G401 (cell line): Measurements from ENCODE around the gene TMEM123. TPM values are rescaled to one million over a fixed set of nuclear protein-coding genes. Genes with fewer than 3 reads are reported as not detected.

Source experiments
- DNase-seq: peaks from one replicate; pipeline ENCODE4 v3.0.0-alpha.2; 2015; ENCODE audit warnings: low spot score
- in situ Hi-C: cut with HindIII; loops from 2 replicates; pipeline ENCODE4 v1.10.0; 2016; ENCODE audit warnings: low sequenced_read_pairs, mixed read lengths
- total RNA-seq: library from RNA; depleted of rRNA; stranded (reverse); fragments of >200 nt; shearing (Covaris generic); gene quantifications from 2 replicates; pipeline ENCODE4 v1.2.3, GENCODE V29; 2014

TMEM123 gene
- total RNA-seq, 1 experiment from 2014 or later: 104 TPM

DNA sequence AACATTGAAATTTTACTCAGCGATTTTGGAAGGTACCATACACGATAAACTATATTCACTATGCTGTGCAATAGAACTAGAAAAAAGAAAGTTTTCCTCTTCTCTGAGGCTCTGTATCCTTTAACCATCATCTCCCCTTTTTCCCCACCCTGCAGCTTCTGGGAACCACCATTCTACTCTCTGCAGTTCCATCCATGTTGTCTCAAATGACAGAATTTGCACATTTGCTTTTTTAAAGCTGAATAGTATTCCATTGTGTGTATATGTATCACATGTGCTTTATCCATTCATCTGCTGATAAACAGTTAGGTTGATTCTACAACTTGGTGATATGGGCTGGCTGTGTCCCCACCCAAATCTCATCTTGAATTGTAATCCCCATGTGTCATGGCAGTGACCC lies 21.2 kb downstream of the TMEM123 start:
- DNase-seq: no peak
- in situ Hi-C loops: no loop called here

DNA sequence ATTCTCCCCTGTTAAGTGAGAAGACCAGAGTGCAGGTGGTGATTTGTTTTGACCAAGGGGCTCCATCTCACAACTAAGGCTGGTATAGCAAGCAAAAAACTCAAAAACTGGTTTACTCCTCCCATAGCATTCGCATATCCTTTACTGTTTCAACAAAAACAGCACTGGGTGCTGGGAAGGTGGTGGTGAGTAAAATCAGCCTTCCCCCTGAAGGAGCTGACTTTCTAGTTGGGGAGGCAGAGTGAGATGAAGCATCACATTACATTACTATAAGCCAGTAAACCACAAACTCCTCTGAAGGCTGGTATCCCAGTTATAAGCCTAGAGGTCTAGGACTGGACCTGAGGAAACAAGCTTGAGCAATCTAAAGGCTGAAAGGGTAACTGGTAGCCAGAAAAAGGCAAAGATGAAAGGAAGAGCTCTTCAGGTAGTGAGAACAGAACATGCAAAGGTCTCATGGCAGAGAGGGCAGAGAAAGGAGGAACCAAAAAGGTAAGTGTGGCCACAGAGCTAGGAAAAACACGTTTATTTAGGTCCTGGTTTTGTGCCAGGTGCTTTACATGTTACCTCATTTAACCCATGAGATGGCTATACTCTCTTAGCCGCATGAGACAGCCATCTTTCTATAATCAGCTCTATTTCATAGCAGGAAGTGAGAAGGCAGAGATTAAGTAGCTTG lies 22.3 kb downstream of the TMEM123 start:
- no peak for DNase-seq
- in situ Hi-C loops: no loop called here

DNA sequence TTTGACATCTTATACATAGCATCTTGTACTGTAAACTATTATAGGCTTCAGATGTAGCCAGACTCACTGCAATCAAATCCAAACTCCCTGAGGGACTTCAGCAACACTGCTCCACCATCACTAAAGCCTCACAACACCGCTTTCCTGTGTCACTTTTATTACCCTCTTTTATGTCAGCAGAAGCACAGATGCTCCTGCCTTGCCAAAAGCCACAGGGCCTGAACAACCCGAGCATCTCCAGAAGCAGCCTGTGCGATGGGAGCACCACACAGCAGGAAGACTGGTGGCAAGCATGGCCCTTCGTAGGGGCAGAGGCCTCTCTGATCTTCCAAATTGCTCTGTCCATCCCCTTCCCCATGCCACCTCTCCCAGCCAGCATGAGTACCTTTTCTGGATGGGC lies 22.9 kb downstream of the TMEM123 start:
- no peak for DNase-seq
- in situ Hi-C loops: no loop called here

DNA sequence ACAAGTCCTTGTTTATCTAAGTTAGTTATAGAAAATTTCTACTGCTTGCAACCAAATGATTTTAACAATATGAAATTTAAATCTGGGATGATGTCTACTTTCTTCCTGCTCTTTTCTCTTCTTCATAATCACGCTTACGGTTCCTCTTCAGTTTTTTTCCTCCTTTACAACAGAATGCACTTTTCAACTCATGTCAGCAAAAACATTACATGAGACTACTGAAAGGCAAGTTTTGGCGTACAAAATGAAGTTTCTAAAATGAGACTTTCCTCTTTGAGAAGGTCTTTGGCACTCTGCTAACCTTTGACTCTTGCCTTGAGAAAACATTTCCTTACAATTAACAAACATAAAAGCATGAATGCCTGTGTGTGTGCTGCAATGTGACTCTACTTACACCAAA lies 23.3 kb downstream of the TMEM123 start:
- in situ Hi-C loops: no loop called here
- DNase-seq: no peak

DNA sequence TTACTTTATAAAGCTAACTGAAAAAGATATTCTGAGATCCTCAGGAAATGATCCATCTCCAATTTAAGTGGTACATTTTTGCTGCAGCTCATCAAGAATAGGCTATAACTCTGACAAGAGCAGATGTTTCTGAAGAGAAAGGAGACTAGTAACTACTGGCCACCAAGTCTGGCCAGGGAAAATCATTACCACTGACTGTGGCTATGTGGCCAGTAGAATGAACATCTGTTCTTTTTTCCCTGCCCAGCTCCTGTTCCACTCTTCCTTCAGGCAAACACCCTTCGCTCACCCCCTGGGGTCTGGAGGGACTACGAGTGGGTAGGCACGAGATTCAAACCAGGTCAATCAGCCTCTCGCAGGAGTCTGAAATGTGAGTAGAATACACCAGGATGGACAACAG lies 23.9 kb downstream of the TMEM123 start:
- no peak for DNase-seq
- in situ Hi-C loops: no loop called here

DNA sequence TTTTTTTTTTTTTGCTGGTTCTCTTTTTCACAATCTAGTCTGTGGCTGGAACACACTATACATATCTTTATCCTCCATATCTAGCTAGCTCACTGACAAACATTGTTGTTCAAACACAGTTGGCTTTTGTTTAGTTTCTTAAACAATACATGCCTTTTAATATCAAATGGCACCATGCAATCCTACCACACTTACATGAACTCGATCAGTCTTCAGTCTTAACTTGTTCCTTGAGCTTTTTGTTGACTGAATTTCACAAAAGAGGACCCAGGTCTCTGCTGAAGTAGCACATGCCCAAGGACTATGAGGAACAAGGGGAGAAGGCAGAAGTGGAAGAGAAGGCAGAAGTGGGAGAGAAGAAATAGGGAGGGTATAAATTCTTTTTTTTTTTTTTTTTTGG lies 25.5 kb downstream of the TMEM123 start:
- no peak for DNase-seq
- in situ Hi-C loops: no loop called here

DNA sequence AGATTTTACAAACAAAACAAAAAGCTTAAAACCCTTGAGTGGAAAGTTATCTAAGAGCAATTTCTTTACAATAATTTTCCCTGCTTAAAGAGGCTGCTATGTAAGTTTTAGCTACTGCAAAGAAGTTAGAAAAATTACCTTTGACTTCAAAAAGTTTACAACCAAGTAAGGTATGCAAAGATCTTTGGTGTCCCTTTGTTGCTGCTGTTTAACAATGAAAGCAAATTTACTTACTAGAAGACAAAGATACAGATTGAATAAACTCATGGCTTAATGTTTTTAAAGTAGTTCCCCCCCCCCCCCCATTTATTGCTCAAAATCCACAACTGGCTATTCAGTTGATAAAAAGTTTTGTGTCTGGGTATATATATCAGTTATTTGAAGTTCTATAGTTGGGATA lies 26.0 kb downstream of the TMEM123 start:
- in situ Hi-C loops: no loop called here
- no peak for DNase-seq

DNA sequence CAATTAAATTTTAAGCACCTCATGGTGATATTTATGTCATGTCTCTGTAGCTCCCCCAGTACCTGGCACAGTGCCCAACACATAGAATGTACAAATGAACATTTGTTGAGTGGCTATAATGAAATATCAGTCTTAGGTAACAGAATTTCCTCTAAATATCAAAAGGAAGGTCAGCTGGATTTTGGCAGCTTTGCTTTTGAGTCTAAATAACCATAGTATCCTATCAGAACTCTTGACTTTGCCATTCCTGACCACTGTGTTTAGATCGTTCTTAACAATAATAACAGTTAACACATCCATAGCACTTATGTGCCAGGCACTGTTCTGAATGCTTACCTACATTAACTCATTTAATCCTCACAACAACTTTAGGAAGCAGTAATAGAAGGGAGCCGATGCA lies 26.6 kb downstream of the TMEM123 start:
- no peak for DNase-seq
- in situ Hi-C loops: no loop called here

DNA sequence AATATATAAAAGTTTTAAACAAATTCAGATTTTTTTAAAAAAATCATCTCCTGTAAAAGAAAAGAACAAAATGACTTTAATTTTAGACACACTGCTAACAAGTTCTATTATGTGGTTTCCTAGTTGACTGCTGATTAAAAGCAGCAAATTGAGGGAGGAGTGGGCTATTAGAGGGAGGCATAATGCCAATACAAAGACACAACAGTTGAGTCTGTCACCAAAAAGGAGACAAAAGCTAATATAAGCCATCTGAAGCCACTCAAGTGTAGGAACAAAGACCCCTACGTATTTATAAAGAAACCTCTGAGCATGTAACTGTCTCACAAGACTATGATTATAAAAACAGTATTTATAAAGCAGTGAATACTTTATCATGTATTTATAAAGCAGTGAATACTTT lies 28.6 kb downstream of the TMEM123 start:
- DNase-seq: no peak
- in situ Hi-C loops: no loop called here

DNA sequence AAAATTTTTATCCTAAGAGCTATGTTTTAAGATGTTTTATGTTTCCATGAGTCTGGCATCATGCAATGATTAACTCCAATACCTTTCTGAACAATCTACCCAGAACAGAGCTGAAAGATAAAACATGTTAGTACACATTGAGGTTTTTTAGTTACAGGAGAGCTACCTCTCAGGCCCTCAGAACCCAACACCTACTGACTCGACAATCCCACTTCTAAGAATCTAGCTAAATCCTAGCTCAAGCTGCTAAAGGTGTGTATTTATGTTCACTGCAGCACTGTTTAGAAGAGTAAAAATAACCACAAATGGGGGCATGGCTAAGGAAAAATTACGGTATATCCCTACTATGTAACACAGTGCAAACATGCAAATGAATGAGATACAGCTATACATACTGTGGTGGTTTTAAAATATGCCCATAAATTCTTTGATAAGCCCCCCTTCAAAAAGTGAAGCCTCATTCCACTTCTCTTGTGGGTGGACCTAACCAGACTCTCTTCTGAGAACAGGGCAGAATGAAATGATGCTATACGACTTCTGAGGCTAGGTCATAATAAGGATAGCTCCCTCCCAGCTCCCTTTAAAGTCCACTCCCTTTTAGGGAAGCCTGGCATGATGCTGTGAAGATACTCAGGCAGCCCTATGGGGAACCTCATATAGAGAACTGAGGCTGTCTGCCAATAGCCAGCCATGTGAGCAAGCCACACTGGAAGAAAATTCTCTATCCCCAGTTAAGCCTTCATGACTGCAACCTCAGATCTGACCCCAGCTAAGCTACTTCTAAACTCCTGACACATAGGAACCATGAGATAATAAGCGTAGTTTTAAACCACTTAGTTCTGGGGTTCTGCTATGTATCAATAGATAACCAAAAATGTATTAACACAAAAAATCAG lies 29.5 kb downstream of the TMEM123 start:
- in situ Hi-C loops: no loop called here

DNA sequence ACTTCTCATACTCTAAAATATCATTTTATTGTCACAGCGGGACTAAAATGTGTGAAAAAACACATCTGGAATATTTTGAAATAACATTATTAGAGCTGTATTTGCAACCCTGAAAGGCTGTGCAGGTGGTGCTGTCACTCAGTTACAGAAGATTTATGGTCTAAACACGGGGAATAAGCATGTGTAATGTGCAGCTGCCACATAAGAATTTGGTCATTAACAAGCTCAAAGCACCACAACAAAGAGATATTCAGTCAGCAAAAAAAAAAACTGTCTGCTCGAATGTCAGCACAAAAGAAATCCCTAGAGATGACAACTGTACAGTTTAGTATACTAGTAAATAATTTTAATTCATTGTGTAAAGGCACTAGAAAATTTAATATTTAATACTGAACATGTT lies 31.3 kb downstream of the TMEM123 start:
- in situ Hi-C loops: no loop called here
- no peak for DNase-seq

More for the DNA sequence above, 29.5 kb downstream of the TMEM123 start:
- no peak for DNase-seq

DNA sequence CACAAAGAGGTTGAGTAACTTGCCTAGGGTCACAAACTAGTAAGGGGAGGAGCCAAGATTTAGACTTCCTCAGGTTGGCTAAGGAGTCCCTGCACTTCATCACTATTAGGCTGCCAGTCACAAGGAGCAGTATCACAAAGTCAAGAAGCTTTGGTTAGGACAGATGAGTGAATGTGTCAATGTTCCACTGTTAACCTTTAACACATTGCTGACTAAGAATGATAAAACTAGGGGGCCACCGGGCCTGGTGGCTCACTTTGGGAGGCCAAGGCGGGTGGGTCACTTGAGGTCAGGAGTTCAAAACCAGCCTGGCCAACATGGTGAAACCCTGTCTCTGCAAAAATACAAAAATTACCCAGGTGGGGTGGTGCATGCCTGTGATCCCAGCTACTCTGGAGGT lies 32.0 kb downstream of the TMEM123 start:
- DNase-seq: no peak
- in situ Hi-C loops: no loop called here

DNA sequence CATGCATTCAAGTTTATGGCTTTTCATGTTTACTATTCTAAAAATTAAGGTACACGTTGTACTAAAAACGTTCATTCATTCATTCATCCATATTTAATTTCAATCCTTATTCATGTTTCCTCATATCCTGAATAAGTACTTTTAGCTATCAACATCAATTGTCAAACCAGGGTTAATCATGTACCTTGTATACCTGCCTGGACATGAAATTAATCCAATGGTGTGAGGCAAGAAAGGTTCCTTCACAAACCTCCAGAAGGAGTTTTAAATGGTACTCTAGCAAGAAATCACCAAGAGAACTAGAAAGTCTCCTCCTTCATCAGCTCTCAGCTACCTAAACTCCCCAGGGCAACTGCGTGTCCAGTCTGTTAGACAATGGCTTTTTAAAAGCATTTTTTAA lies 33.4 kb downstream of the TMEM123 start:
- DNase-seq: no peak
- in situ Hi-C loops: no loop called here

DNA sequence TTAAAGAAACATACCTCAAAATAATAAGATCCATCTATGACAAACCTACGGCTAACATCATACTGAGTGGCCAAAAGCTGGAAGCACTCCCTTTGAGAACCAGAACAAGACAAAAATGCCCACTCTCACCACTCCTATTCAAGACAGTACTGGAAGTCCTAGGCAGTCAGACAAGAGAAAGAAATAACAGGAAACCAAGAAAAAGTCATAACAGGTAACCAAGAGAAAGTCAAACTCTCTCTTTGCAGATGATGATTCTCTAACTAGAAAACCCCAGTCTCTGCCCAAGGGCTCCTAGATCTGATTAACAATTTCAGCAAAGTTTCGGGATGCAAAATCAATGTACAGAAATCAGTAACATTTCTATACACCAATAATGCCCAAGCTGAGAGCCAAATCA lies 35.6 kb downstream of the TMEM123 start:
- DNase-seq: no peak
- in situ Hi-C loops: no loop called here

DNA sequence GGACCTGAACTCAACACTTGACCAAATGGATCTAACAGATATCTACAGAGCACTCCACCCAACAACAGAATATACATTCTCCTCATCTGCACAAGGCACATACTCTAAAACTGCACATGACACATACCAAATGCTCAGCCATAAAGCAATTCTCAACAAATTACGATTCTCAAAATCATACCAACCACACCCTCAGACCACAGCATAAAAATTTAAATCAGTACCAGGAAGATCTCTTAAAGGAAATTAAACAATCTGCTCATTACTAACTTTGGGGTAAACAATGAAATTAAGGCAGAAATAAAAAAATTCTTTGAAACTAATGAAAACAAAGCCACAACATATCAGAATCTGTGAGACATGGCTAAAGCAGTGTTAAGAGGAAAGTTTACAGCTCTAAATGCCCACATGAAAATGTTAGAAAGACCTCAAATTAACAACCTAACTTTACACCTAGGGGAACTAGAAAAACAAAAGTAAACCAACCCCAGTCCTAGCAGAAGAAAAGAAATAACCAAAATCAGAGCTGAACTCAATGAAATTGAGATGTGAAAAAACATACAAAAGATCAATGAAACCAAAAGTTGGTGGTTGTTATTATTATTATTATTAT lies 37.2 kb downstream of the TMEM123 start:
- DNase-seq: no peak
- in situ Hi-C loops: no loop called here

DNA sequence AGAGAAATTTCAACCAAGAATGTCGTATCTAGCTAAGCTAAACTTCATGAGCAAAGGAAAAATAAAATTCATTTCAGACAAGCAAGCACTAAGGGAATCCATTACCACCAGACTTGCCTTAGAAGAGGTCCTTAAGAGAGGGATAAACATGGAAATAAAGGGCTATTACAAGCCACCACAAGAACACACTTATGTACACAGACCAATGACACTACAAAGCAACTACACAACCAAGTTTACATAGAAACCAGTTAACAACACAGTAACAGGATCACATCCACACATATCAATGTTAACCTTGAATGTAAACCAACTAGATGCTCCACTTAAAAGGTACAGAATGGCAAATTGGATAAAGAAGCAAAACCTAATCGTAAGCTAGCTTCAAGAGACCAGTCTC lies 38.0 kb downstream of the TMEM123 start:
- no peak for DNase-seq

DNA sequence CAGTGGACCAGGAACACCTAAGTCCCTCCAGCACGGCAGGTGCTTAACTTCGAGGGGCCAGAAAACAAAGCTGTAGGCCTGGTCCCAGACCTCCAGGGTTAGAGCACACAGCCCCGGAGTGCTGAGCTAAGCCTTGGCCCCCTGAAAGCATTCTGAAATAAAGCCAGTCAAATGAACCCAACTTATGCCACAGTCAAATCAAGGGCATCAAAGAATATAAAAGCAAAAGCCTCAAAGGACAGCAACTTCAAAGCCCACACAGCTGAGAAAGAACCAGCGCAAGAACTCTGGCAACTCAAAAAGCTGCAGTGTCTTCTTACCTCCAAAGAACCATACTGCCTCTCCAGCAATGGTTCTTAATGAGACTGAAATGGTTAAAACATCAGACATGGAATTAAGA lies 39.1 kb downstream of the TMEM123 start:
- in situ Hi-C loops: no loop called here
- no peak for DNase-seq

More for the DNA sequence above, 38.0 kb downstream of the TMEM123 start:
- in situ Hi-C loops: no loop called here

DNA sequence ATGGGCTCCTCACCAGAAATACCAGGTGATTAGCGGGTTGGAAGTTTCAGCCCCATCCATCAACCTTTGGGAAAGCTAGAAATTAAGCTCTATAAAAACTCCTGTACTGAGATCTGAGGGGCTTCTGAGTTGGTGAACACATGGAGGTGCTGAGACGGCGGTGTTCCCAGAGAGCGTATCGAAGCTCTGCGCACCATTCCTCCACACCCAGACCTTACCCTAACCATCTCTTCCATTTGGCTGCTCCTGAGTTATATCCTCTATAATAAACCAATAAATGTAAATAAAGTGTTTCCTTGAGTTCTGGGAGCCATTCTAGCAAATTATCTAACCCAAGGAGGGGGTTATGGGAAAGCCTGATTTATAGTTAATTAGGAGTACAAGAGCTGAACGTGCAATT lies 41.4 kb downstream of the TMEM123 start:
- in situ Hi-C loops: no loop called here

DNA sequence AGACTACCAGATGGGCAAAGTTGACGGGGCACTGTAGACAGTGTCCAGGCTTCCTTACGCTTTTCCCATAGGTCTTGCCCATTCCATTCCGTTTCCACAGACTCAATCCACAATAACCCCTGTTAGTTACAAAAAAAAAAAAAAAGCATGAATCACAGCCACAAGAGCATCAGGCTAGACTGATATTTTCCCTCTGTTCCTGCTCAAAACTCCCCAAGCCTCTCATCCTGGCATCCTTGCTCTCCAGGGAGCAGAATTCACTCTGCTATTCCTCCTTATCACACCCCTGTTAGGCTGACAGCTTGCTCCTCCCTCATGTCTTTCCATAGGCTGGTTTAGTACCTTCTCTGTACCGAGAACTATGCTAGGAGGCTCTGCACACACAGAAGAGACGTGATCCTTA lies 42.2 kb downstream of the TMEM123 start:
- no peak for DNase-seq
- in situ Hi-C loops: no loop called here

More for the DNA sequence above, 41.4 kb downstream of the TMEM123 start:
- DNase-seq: no peak

DNA sequence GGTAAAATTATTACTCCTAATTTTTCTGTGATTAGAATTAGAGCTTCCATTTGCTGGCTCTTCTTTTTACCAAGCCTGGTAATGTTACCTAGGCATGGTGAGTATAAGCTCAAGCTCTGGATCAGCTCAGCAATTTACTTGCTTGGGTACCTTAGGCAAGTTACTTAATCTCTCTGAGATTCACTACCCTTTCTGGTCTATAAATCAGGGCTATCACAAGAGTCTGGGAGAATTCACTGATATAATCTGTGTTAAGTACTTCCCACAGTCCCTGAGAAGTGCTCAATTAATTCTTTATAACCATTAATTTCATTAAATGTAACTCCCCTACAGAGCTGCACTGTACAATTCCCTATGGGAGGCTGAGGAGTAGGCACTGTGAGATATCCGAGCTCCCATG lies 44.2 kb downstream of the TMEM123 start:
- in situ Hi-C loops: no loop called here
- no peak for DNase-seq
